Endothelial cell of umbilical vein (primary cell): Measurements from ENCODE around the gene CYP1A1. TPM values are rescaled to one million over a fixed set of nuclear protein-coding genes. Genes with fewer than 3 reads are reported as not detected.
"Not testable (repeated sequence)": the region's sequence is repeated elsewhere in the genome, so short reads cannot be mapped to it uniquely, and the experiment has no call there.

Source experiments
- BruUV-seq: library from RNA; stranded (reverse); fragments of 400-500 nt; replicated peaks from 2 replicates; lab custom pipeline; 2021; lab: Mats Ljungman, UMichigan
- CTCF ChIA-PET: fragments of 300-600, 350-600 bp; sonication (Branson Sonifier 250); formaldehyde crosslinking; loops from one replicate; lab custom pipeline; 2021; ENCODE audit warnings: antibody characterized with exemption, inconsistent platforms; lab: Charles Lee
- POLR2A ChIA-PET: fragments of 300-600, 350-600 bp; sonication (Branson Sonifier 250); formaldehyde crosslinking; loops from one replicate; lab custom pipeline; 2021; ENCODE audit warnings: antibody characterized with exemption, inconsistent platforms; lab: Charles Lee
- DNase-seq: peaks from one replicate; pipeline ENCODE4 v3.0.0-alpha.2; 2011; ENCODE audit warnings: low read depth, low spot score
- FAIRE-seq: peaks from 2 replicates; lab custom pipeline; 2011; peaks lifted over from hg19 to GRCh38; lab: Jason Lieb, UNC
- H2AFZ ChIP-seq: 2 replicates; pipeline ENCODE4 v1.6.0; 2012; ENCODE audit warnings: low read depth, low read length, control low read depth, inconsistent platforms
- H3K27ac ChIP-seq: 2 replicates; pipeline ENCODE4 v1.5.1; 2011; ENCODE audit warnings: low read depth, mild to moderate bottlenecking, control low read depth, low read length, moderate library complexity; ENCODE audit not compliant: insufficient read depth
- H3K27me3 ChIP-seq, 2 experiments: 2 replicates each; pipeline versions ENCODE4 v1.6.0 to v1.6.1; 2011; ENCODE audit warnings: low read length in 2 of 2, mixed read lengths in 1 of 2; ENCODE audit not compliant: control insufficient read depth in 2 of 2, insufficient read depth in 2 of 2
- H3K36me3 ChIP-seq, 2 experiments: 2 replicates in 1 of 2; 3 replicates in 1 of 2; pipeline ENCODE4 v1.5.1; 2011; ENCODE audit warnings: low read length in 2 of 2, mild to moderate bottlenecking in 1 of 2, moderate library complexity in 1 of 2; ENCODE audit not compliant: control insufficient read depth in 2 of 2, insufficient read depth in 2 of 2; ENCODE audit errors: extremely low read depth in 1 of 2
- H3K4me1 ChIP-seq: 3 replicates; pipeline ENCODE4 v1.5.1; 2011; ENCODE audit warnings: mild to moderate bottlenecking, low read length; ENCODE audit not compliant: control insufficient read depth, insufficient read depth; ENCODE audit errors: extremely low read depth
- H3K4me2 ChIP-seq: 2 replicates; pipeline ENCODE4 v1.6.1; 2011; ENCODE audit warnings: low read length, control low read depth, mixed read lengths; ENCODE audit not compliant: insufficient read depth
- H3K4me3 ChIP-seq, 3 experiments: fragments of 200-600 bp in 1 of 3; sonication (generic), shearing (Covaris generic) in 1 of 3; replicated peaks in 1 of 3; 2 replicates each; pipeline ENCODE4 v1.5.1; 2011 to 2016; ENCODE audit warnings: control low read depth in 3 of 3, low read length in 3 of 3, mild to moderate bottlenecking in 2 of 3, inconsistent platforms in 1 of 3, low read depth in 1 of 3, moderate library complexity in 1 of 3; ENCODE audit not compliant: insufficient read depth in 1 of 3
- H3K79me2 ChIP-seq: 2 replicates; pipeline ENCODE4 v1.6.0; 2012; ENCODE audit warnings: low read length, inconsistent platforms; ENCODE audit not compliant: control insufficient read depth, insufficient read depth
- H3K9ac ChIP-seq: replicated peaks from 2 replicates; pipeline ENCODE3; 2011; ENCODE audit warnings: low read length, control low read depth; ENCODE audit not compliant: insufficient read depth; ENCODE audit errors: extremely low read depth
- H3K9me1 ChIP-seq: replicated peaks from 3 replicates; pipeline ENCODE4 v1.6.0; 2011; ENCODE audit warnings: mild to moderate bottlenecking, low read length; ENCODE audit not compliant: control insufficient read depth, insufficient read depth; ENCODE audit errors: extremely low read depth
- H3K9me3 ChIP-seq: replicated peaks from 2 replicates; pipeline ENCODE4 v1.5.1; 2012; ENCODE audit warnings: low read length, inconsistent platforms; ENCODE audit not compliant: control insufficient read depth, insufficient read depth
- H4K20me1 ChIP-seq: replicated peaks from 2 replicates; pipeline ENCODE3; 2011; ENCODE audit warnings: mild to moderate bottlenecking, low read length; ENCODE audit not compliant: control insufficient read depth, insufficient read depth; ENCODE audit errors: extremely low read depth
- EZH2 ChIP-seq: IDR thresholded peaks from 2 replicates; pipeline ENCODE4 v1.6.1; 2012; ENCODE audit warnings: borderline replicate concordance, low read depth, mild to moderate bottlenecking, moderate library complexity, low read length, inconsistent platforms; ENCODE audit not compliant: severe bottlenecking
- FOS ChIP-seq: IDR thresholded peaks from 2 replicates; pipeline ENCODE4 v1.6.1; 2011; ENCODE audit warnings: mild to moderate bottlenecking, low read length, moderate library complexity, borderline replicate concordance; ENCODE audit not compliant: insufficient read depth
- GATA2 ChIP-seq: IDR thresholded peaks from 2 replicates; pipeline ENCODE4 v1.7.0; 2011; ENCODE audit warnings: low read depth, mild to moderate bottlenecking, moderate library complexity, mixed read lengths, low read length; ENCODE audit not compliant: insufficient read length, insufficient read depth
- JUN ChIP-seq: IDR thresholded peaks from 2 replicates; pipeline ENCODE4 v1.6.1; 2011; ENCODE audit warnings: borderline replicate concordance, low read depth; ENCODE audit not compliant: insufficient read length, insufficient read depth
- MYC ChIP-seq: IDR thresholded peaks from one replicate; pipeline ENCODE4 v1.6.1; 2011; ENCODE audit warnings: mild to moderate bottlenecking, low read depth, low read length
- POLR2A ChIP-seq: IDR thresholded peaks from 2 replicates; pipeline ENCODE4 v1.6.1; 2012; ENCODE audit warnings: low read depth, mild to moderate bottlenecking, control low read depth, low read length
- POLR2AphosphoS5 ChIP-seq: IDR thresholded peaks from 2 replicates; pipeline ENCODE4 v1.6.1; 2012; ENCODE audit warnings: low read depth, mild to moderate bottlenecking, control low read depth, low read length, moderate library complexity; ENCODE audit not compliant: insufficient read depth
- dilution Hi-C: fragments of 300-500 bp; cut with MboI; formaldehyde crosslinking; loops from one replicate; pipeline ENCODE4 v1.15.0; 2019; ENCODE audit warnings: low sequenced_read_pairs; ENCODE audit not compliant: extremely low pct_ligation_motif_present
- intact Hi-C: fragments of 100-400 bp; cut with micrococcal nuclease; formaldehyde crosslinking; loops from one replicate; pipeline ENCODE4 v1.10.0; 2022
- polyA plus RNA-seq, 4 experiments: library from polyadenylated mRNA; depleted of rRNA in 3 of 4; stranded (reverse) in 3 of 4; unstranded in 1 of 4; fragments of >200 nt; gene quantifications; 2 replicates each; pipeline versions ENCODE4 v1.2.1 to v1.2.3, GENCODE V29; 2011 to 2012; ENCODE audit warnings: missing spikeins in 1 of 4
- total RNA-seq: library from RNA; stranded (reverse); gene quantifications from 2 replicates; pipeline ENCODE4 v1.2.3, GENCODE V29; 2021
- TF ChIP-seq, protein P1 (sequence below): IDR thresholded peaks from 2 replicates; pipeline ENCODE4 v1.6.1; 2011; ENCODE audit not compliant: insufficient read depth, insufficient read length
- TF ChIP-seq, protein P2 (sequence below), 2 donors: IDR thresholded peaks; 1 replicate in 1 of 2; 2 replicates in 1 of 2; pipeline ENCODE4 v1.5.1; 2011; ENCODE audit warnings: low read length in 2 of 2, mild to moderate bottlenecking in 2 of 2, moderate library complexity in 2 of 2, control low read depth in 1 of 2, inconsistent platforms in 1 of 2, low read depth in 1 of 2; ENCODE audit not compliant: insufficient read depth in 1 of 2; ENCODE audit errors: extremely low read depth in 1 of 2

CYP1A1 gene
- total and polyA plus RNA-seq, 2 donors (not counting 3 experiments of a cell fraction or from before 2014, with no cell fraction given): 7.6 to 13.1 TPM

DNA sequence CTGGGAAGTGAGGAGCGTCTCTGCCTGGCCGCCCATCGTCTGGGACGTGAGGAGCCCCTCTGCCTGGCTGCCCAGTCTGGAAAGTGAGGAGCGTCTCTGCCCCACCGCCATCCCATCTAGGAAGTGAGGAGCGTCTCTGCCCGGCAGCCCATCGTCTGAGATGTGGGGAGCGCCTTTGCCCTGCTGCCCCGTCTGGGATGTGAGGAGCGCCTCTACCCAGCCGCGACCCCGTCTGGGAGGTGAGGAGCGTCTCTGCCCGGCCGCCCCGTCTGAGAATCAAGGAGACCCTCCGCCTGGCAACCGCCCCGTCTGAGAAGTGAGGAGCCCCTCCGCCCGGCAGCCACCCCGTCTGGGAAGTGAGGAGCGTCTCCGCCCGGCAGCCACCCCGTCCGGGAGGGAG lies 3.4 kb upstream of the CYP1A1 start:
- H3K4me2 ChIP-seq, CTCF ChIA-PET, H3K4me3 ChIP-seq, POLR2A ChIA-PET, H3K79me2 ChIP-seq, intact Hi-C loops, H3K27me3 ChIP-seq, FAIRE-seq, H3K9ac ChIP-seq, BruUV-seq, H3K27ac ChIP-seq, dilution Hi-C loops, H2AFZ ChIP-seq, H3K36me3 ChIP-seq, H3K9me3 ChIP-seq, H4K20me1 ChIP-seq, DNase-seq, H3K9me1 ChIP-seq: not testable (repeated sequence)
- peaks cover 12% of the 10 kb centered on the region for H3K4me1 ChIP-seq

DNA sequence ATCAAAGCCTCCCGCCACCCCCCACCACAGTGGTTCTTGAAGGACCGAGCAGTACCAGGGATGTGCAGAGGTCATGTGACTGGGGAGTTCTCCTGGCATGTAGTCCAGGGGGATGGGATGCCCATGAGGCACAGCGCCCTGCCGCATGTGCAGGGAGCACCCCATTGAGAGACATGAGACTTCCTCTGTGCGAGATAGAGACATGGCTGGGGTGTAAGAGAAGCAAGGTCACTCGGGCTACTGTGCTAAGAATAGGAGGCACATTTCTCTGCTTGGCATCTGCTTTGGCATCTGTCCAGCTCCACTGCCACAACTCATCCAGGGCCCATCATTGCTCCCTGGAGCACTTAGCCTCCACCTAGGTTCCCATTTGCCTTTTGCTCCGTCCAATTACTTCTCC lies 2.4 kb upstream of the CYP1A1 start:
- Histone ChIP-seq H3K4me3 (no peak overlapping the region), H3K9me3 (no peaks in the 10 kb centered on the region), H4K20me1 (no peaks in the 10 kb centered on the region), H3K9ac (no peak overlapping the region), H3K4me2 (no peak overlapping the region), H2AFZ (no peak overlapping the region), H3K4me1 (peaks cover 12% of the 10 kb centered on the region), H3K27ac (no peak overlapping the region), H3K79me2 (no peaks in the 10 kb centered on the region), H3K36me3 (no peaks in the 10 kb centered on the region), H3K9me1 (no peaks in the 10 kb centered on the region), H3K27me3 (no peaks in the 10 kb centered on the region)
- BruUV-seq: no TSS peak
- intact Hi-C loops (no loop called here), dilution Hi-C loops (no loop called here)
- ChIA-PET POLR2A (no interaction called here), CTCF (no interaction called here)
- DNase-seq (no peak), FAIRE-seq (no peak)
- TF ChIP-seq, protein P1, sequence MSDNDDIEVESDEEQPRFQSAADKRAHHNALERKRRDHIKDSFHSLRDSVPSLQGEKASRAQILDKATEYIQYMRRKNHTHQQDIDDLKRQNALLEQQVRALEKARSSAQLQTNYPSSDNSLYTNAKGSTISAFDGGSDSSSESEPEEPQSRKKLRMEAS: no peak
- TF ChIP-seq, protein P2, sequence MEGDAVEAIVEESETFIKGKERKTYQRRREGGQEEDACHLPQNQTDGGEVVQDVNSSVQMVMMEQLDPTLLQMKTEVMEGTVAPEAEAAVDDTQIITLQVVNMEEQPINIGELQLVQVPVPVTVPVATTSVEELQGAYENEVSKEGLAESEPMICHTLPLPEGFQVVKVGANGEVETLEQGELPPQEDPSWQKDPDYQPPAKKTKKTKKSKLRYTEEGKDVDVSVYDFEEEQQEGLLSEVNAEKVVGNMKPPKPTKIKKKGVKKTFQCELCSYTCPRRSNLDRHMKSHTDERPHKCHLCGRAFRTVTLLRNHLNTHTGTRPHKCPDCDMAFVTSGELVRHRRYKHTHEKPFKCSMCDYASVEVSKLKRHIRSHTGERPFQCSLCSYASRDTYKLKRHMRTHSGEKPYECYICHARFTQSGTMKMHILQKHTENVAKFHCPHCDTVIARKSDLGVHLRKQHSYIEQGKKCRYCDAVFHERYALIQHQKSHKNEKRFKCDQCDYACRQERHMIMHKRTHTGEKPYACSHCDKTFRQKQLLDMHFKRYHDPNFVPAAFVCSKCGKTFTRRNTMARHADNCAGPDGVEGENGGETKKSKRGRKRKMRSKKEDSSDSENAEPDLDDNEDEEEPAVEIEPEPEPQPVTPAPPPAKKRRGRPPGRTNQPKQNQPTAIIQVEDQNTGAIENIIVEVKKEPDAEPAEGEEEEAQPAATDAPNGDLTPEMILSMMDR (IDR thresholded peaks at IDR 0.05; ENCODE audit: extremely low read depth in 1 of 2, insufficient read depth in 1 of 2, low read depth in 1 of 2, low read length in 2 of 2): no peak
- TF ChIP-seq EZH2 (no peak), FOS (no peak), GATA2 (no peak), JUN (no peak), POLR2AphosphoS5 (no peak), POLR2A (no peak), MYC (no peak)
